ENCODE data around the gene CLTB.
"Not testable (repeated sequence)": the region's sequence is repeated elsewhere in the genome, so short reads cannot be mapped to it uniquely, and the experiment has no call there.

Gene CLTB

GRCh38 chr5:176426876-176427275 is 10.5 kb upstream of the CLTB start:
- DNase-seq, result no peak

GRCh38 chr5:176425791-176426190 is 9.5 kb upstream of the CLTB start:
- DNase-seq, result no peak

- no peak for DNase-seq
Measured at GRCh38 chr5:176425138-176425537, 8.8 kb upstream of the CLTB start.

- DNase-seq, result no peak
Measured at GRCh38 chr5:176424181-176424580, 7.8 kb upstream of the CLTB start.

- DNase-seq, result no peak
Measured at GRCh38 chr5:176420972-176421544, 4.7 kb upstream of the CLTB start.

- no peak for DNase-seq
Measured at GRCh38 chr5:176420086-176420485, 3.7 kb upstream of the CLTB start.

- no peak for DNase-seq
Measured at GRCh38 chr5:176418251-176418650, 1.9 kb upstream of the CLTB start.

GRCh38 chr5:176416965-176417364 is 626 bp upstream of the CLTB start:
- no peak for DNase-seq

- no peak for DNase-seq
Measured at GRCh38 chr5:176415240-176415951, 943 bp downstream of the CLTB start.

- DNase-seq, result no peak
Measured at GRCh38 chr5:176414704-176415103, 1.6 kb downstream of the CLTB start.

GRCh38 chr5:176413709-176414191 is 2.6 kb downstream of the CLTB start:
- DNase-seq, result no peak

- no peak for DNase-seq
Measured at GRCh38 chr5:176413255-176413565, 3.1 kb downstream of the CLTB start.

- no peak for DNase-seq
Measured at GRCh38 chr5:176412517-176413254, 3.7 kb downstream of the CLTB start.

- no peak for DNase-seq
Measured at GRCh38 chr5:176410486-176411180, 5.7 kb downstream of the CLTB start.

GRCh38 chr5:176409765-176410164 is 6.6 kb downstream of the CLTB start:
- DNase-seq, result no peak

GRCh38 chr5:176408590-176408989 is 7.7 kb downstream of the CLTB start:
- DNase-seq, result no peak

- DNase-seq, result not testable (repeated sequence)
Measured at GRCh38 chr5:176408252-176408573, 8.1 kb downstream of the CLTB start.

GRCh38 chr5:176407456-176408251 is 8.7 kb downstream of the CLTB start:
- DNase-seq, result no peak

- no peak for DNase-seq
Measured at GRCh38 chr5:176406436-176407052, 9.8 kb downstream of the CLTB start.

- DNase-seq, result no peak
Measured at GRCh38 chr5:176405656-176406435, 10.5 kb downstream of the CLTB start.
